ENCODE results near the gene GGTLC1. TPM values are rescaled to one million over a fixed set of nuclear protein-coding genes. Genes with fewer than 3 reads are reported as not detected.

The GGTLC1 gene
- total RNA-seq, 1 experiment from 2014 or later: not detected

- Mint-ChIP-seq H3K4me1 (ENCODE audit: low read depth, unreplicated experiment) (no peaks in the 10 kb centered on the region), H3K4me3 (ENCODE audit: low read depth, unreplicated experiment) (no peak overlapping the region), H3K9me3 (ENCODE audit: low read depth, unreplicated experiment) (no peaks in the 10 kb centered on the region), H3K27ac (ENCODE audit: unreplicated experiment) (no peak overlapping the region), H3K27me3 (ENCODE audit: unreplicated experiment) (no peaks in the 10 kb centered on the region), H3K36me3 (ENCODE audit: insufficient read depth, unreplicated experiment) (no peaks in the 10 kb centered on the region)
- DNase-seq: peak; percentile 21
- CTCF ChIA-PET: interaction anchor here (1.2 kb wide), 1 partner anchor 47 kb away, joined by 3 read pairs; no protein-coding TSS in a partner anchor
- no TSS peak for BruUV-seq (replicated peaks)
- intact Hi-C loops (cut with micrococcal nuclease; ENCODE audit: unreplicated experiment): loop anchor here (10.0 kb wide), 1 partner anchor 57 kb away; no protein-coding TSS in a partner anchor
- peak; percentile 20 for TF ChIP-seq CTCF (IDR thresholded peaks at IDR 0.05; ENCODE audit: unreplicated experiment)
Observed at GRCh38 chr20:23937303-23938117, 51.1 kb downstream of the GGTLC1 start.

Other genes starting within 250 kb of the GGTLC1 start
- 0.69 and 1.2 TPM in 2 replicates for gene CST1, start 237.8 kb downstream of the GGTLC1 start, total RNA-seq (2022)
- not detected in 2 replicates for gene CST2, start 162.1 kb downstream of the GGTLC1 start, total RNA-seq (2022)
- not detected in 2 replicates for gene CST5, start 109.0 kb downstream of the GGTLC1 start, total RNA-seq (2022)